GM12865 (cell line): Measurements from ENCODE around the gene DENND2C.

ENCODE experiments used
- DNase-seq: peaks from one replicate; pipeline ENCODE4 v3.0.0; 2010; ENCODE audit warnings: low read depth
- H3K4me3 ChIP-seq: 2 replicates; pipeline ENCODE4 v1.5.1; 2011; ENCODE audit warnings: mild to moderate bottlenecking, low read depth, low read length, control low read depth
- CTCF ChIP-seq: IDR thresholded peaks from 2 replicates; pipeline ENCODE4 v1.5.1; 2011; ENCODE audit warnings: low read length, control low read depth, low read depth, inconsistent platforms; ENCODE audit not compliant: insufficient read depth; ENCODE audit errors: missing control alignments

Gene DENND2C

GRCh38 chr1:114609026-114609425 is 60.8 kb downstream of the DENND2C start:
- no peak for TF ChIP-seq CTCF
- DNase-seq = no peak
- no peak overlapping the region for H3K4me3 ChIP-seq

GRCh38 chr1:114607223-114607622 is 62.6 kb downstream of the DENND2C start:
- no peak overlapping the region for H3K4me3 ChIP-seq
- DNase-seq = no peak
- no peak for TF ChIP-seq CTCF

- no peak overlapping the region for H3K4me3 ChIP-seq
- DNase-seq = no peak
- no peak for TF ChIP-seq CTCF
Observed at GRCh38 chr1:114597949-114598348, 71.9 kb downstream of the DENND2C start.

- no peak for TF ChIP-seq CTCF
- DNase-seq = no peak
- no peak overlapping the region for H3K4me3 ChIP-seq
Observed at GRCh38 chr1:114595602-114596001, 74.2 kb downstream of the DENND2C start.

- no peak overlapping the region for H3K4me3 ChIP-seq
- no peak for TF ChIP-seq CTCF
- DNase-seq = no peak
Observed at GRCh38 chr1:114594046-114594445, 75.8 kb downstream of the DENND2C start.

- DNase-seq = no peak
- no peak overlapping the region for H3K4me3 ChIP-seq
- TF ChIP-seq CTCF = no peak
Observed at GRCh38 chr1:114589122-114589521, 80.7 kb downstream of the DENND2C start.

GRCh38 chr1:114588196-114588689 is 81.6 kb downstream of the DENND2C start:
- no peak for DNase-seq
- no peak for TF ChIP-seq CTCF
- no peak overlapping the region for H3K4me3 ChIP-seq
